ENCODE results near the gene NUCKS1.

NUCKS1 gene

DNA sequence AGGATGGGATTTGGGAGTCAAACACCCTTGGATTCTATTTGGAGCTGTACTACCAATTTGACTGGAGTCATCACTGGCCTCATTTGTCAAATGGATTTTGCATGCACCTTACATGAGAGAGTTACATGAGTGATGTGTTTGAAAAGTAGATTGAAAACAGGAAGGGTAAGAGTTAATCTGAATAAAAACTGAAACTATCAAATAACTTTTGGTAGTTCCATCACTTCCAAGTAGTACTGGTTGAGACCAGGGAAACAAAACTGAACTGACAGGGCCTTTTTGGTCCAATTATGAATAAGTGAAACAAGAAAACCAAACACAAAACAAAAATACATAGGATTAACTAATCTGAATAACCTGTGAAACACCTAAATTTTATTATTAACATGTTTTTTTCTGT, 30.2 kb downstream of the NUCKS1 start:
- H3F3A ChIP-seq (ENCODE audit: low read depth) = 0 out of 2 replicates have a peak, but pooled peaks cover 6% of the 10 kb centered on the region

DNA sequence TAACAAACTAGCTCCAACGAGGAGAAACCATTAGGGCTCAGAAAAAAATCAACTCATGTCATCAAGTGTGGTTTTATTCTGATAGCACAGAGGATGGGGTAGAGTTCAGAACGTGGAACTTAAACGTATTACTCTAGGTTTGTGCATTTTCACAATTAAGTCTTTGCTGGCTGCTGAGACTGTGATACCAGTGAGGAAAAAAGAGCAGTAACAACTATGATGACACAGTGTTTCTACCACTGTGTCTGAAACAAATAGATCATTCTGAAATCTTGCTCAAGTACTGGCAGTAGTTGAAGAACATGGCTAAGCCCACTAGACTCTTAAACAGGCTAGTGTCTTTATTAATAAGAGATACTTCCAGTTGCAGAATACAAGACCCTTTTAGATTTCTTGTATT, 31.0 kb downstream of the NUCKS1 start:
- Histone ChIP-seq H3K4me2 (ENCODE audit: low read depth, low read length, poor library complexity, severe bottlenecking) (no peak overlapping the region), H3F3A (ENCODE audit: low read depth) (0 out of 2 replicates have a peak, but pooled peaks cover 6% of the 10 kb centered on the region), H2AFZ (ENCODE audit: low read length) (no peak overlapping the region), H3K36me3 (ENCODE audit: insufficient read depth, low read length) (peaks cover 88% of the 10 kb centered on the region), H3K9me3 (ENCODE audit: insufficient read depth, low read depth, low read length) (no peaks in the 10 kb centered on the region), H3K27me3 (ENCODE audit: insufficient read depth, low read length, poor library complexity, severe bottlenecking) (no peaks in the 10 kb centered on the region), H3K4me3 (ENCODE audit: low read length, poor library complexity, severe bottlenecking) (no peak overlapping the region), H3K9ac (ENCODE audit: low read depth, low read length, poor library complexity, severe bottlenecking) (no peak overlapping the region), H3K4me1 (ENCODE audit: insufficient read depth, low read length, poor library complexity, severe bottlenecking) (no peaks in the 10 kb centered on the region), H3K9me2 (replicated peaks; ENCODE audit: low read depth, low read length) (no peaks in the 10 kb centered on the region), H3K79me2 (ENCODE audit: insufficient read depth, low read length) (peaks cover 7% of the 10 kb centered on the region; the same call in 1 of the 2 replicates), H4K20me1 (ENCODE audit: insufficient read depth, low read length, poor library complexity, severe bottlenecking) (peaks cover 19% of the 10 kb centered on the region)
- no peak for TF ChIP-seq CTCF (conservative IDR thresholded peaks at IDR 0.05; ENCODE audit: low read length)
- TF ChIP-seq EZH2phosphoT487 (IDR thresholded peaks at IDR 0.05; ENCODE audit: borderline replicate concordance) = no peak

More for the DNA sequence above, 30.2 kb downstream of the NUCKS1 start:
- Histone ChIP-seq H3K27me3 (ENCODE audit: insufficient read depth, low read length, poor library complexity, severe bottlenecking) (no peaks in the 10 kb centered on the region), H2AFZ (ENCODE audit: low read length) (no peak overlapping the region), H3K36me3 (ENCODE audit: insufficient read depth, low read length) (peaks cover 96% of the 10 kb centered on the region), H4K20me1 (ENCODE audit: insufficient read depth, low read length, poor library complexity, severe bottlenecking) (peaks cover 24% of the 10 kb centered on the region), H3K79me2 (ENCODE audit: insufficient read depth, low read length) (peaks cover 14% of the 10 kb centered on the region; the same call in 1 of the 2 replicates), H3K9me2 (replicated peaks; ENCODE audit: low read depth, low read length) (no peaks in the 10 kb centered on the region), H3K4me3 (ENCODE audit: low read length, poor library complexity, severe bottlenecking) (no peak overlapping the region), H3K4me2 (ENCODE audit: low read depth, low read length, poor library complexity, severe bottlenecking) (no peak overlapping the region), H3K4me1 (ENCODE audit: insufficient read depth, low read length, poor library complexity, severe bottlenecking) (no peaks in the 10 kb centered on the region), H3K9ac (ENCODE audit: low read depth, low read length, poor library complexity, severe bottlenecking) (no peak overlapping the region), H3K9me3 (ENCODE audit: insufficient read depth, low read depth, low read length) (no peaks in the 10 kb centered on the region)
- TF ChIP-seq EZH2phosphoT487 (IDR thresholded peaks at IDR 0.05; ENCODE audit: borderline replicate concordance) = no peak
- TF ChIP-seq CTCF (conservative IDR thresholded peaks at IDR 0.05; ENCODE audit: low read length) = no peak

DNA sequence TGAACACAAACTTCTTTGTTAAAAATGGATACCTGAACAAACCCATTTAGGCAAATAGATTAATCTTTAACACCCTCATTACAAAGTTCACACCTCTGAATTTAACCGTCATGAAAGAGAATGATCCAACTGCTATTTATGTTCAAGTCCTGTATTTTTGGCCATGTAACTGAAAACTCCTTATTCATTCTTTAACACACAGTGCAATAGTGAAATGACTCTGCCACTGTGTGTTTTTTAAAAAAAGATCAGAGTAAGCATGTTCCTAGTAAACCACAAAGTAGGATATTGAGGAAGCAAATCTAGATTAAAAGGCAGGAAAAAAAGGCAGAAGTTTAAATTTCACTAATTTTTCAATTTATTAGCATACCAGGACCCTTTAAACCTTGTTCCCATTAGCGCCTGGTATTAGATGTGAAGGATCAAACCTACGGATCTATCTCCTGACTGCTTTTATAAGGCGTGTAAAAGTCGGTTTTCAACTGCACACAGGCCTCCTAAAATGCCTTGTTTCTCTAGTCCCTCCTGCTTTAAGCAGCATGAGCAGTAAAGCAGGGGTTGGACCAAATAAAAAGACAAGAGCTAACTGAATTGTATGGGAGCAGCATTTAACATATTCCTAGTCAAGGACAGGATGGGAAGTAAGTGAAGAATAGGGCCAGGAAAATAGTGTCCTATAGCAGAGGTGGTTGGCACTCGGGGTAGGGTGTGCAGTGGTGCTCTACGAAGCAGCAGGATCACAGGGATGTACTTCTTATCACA, 33.4 kb downstream of the NUCKS1 start:
- Histone ChIP-seq H3K27me3 (ENCODE audit: insufficient read depth, low read length, poor library complexity, severe bottlenecking) (no peaks in the 10 kb centered on the region), H3F3A (ENCODE audit: low read depth) (peaks cover 8% of the 10 kb centered on the region; the same call in 1 of the 2 replicates), H3K4me3 (ENCODE audit: low read length, poor library complexity, severe bottlenecking) (no peak overlapping the region), H2AFZ (ENCODE audit: low read length) (no peak overlapping the region), H4K20me1 (ENCODE audit: insufficient read depth, low read length, poor library complexity, severe bottlenecking) (peaks cover 13% of the 10 kb centered on the region), H3K4me2 (ENCODE audit: low read depth, low read length, poor library complexity, severe bottlenecking) (no peak overlapping the region), H3K4me1 (ENCODE audit: insufficient read depth, low read length, poor library complexity, severe bottlenecking) (no peaks in the 10 kb centered on the region), H3K9me2 (replicated peaks; ENCODE audit: low read depth, low read length) (no peaks in the 10 kb centered on the region), H3K36me3 (ENCODE audit: insufficient read depth, low read length) (peaks cover 66% of the 10 kb centered on the region), H3K9ac (ENCODE audit: low read depth, low read length, poor library complexity, severe bottlenecking) (no peak overlapping the region), H3K9me3 (ENCODE audit: insufficient read depth, low read depth, low read length) (no peaks in the 10 kb centered on the region), H3K79me2 (ENCODE audit: insufficient read depth, low read length) (no peaks in the 10 kb centered on the region; the same call in 1 of the 2 replicates)
- TF ChIP-seq EZH2phosphoT487 (IDR thresholded peaks at IDR 0.05; ENCODE audit: borderline replicate concordance) = no peak
- TF ChIP-seq CTCF (conservative IDR thresholded peaks at IDR 0.05; ENCODE audit: low read length) = no peak
